Neural progenitor cell (in vitro differentiated cells): ENCODE data around the gene KIF4B.

Experiments used
- CTCF ChIP-seq: fragments of 200-600 bp; sonication (generic); IDR thresholded peaks from 2 replicates; pipeline ENCODE4 v1.5.1; 2017; ENCODE audit warnings: antibody characterized with exemption, mild to moderate bottlenecking
- EZH2 ChIP-seq: fragments of 200-600 bp; sonication (generic); IDR thresholded peaks from 2 replicates; pipeline ENCODE4 v1.6.1; 2017; ENCODE audit warnings: antibody characterized with exemption, mild to moderate bottlenecking, moderate library complexity

GRCh38 chr5:155004138-155004744 is 9.3 kb upstream of the KIF4B start:
- TF ChIP-seq CTCF, result peak; percentile 75
- no peak for TF ChIP-seq EZH2
